GM12864 (cell line): ENCODE data around the gene MIA2.
"Not testable (repeated sequence)": the region's sequence is repeated elsewhere in the genome, so short reads cannot be mapped to it uniquely, and the experiment has no call there.

Experiments used
- DNase-seq: peaks from one replicate; pipeline ENCODE4 v3.0.0-alpha.2; 2011; ENCODE audit warnings: low read depth
- H3K4me3 ChIP-seq: 2 replicates; pipeline ENCODE4 v1.5.1; 2011; ENCODE audit warnings: mild to moderate bottlenecking, low read depth, low read length, control low read depth
- TF ChIP-seq, protein P1 (sequence below): IDR thresholded peaks from 2 replicates; pipeline ENCODE4 v1.5.1; 2011; ENCODE audit warnings: low read depth, mild to moderate bottlenecking, moderate library complexity, low read length, control low read depth, inconsistent platforms; ENCODE audit errors: missing control alignments

Gene MIA2

DNA sequence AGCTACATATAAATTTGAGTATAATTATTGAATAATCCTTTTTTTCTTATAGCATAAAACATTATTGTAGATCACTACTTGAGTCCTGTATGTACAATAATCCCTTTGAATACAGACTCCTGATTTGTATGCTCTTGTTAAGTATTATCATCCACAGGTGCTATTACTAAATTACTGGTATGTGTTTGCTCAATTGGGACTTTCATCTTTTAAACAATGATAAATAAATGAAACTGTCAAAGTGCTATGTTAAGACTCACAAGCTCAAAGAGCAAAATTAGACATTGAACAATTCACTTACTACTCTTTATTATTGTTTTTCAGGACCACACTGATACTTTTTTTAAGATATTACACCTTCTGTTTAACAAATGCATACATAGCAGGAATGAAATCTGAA is 17.8 kb downstream of the MIA2 start:
- TF ChIP-seq, protein P1, sequence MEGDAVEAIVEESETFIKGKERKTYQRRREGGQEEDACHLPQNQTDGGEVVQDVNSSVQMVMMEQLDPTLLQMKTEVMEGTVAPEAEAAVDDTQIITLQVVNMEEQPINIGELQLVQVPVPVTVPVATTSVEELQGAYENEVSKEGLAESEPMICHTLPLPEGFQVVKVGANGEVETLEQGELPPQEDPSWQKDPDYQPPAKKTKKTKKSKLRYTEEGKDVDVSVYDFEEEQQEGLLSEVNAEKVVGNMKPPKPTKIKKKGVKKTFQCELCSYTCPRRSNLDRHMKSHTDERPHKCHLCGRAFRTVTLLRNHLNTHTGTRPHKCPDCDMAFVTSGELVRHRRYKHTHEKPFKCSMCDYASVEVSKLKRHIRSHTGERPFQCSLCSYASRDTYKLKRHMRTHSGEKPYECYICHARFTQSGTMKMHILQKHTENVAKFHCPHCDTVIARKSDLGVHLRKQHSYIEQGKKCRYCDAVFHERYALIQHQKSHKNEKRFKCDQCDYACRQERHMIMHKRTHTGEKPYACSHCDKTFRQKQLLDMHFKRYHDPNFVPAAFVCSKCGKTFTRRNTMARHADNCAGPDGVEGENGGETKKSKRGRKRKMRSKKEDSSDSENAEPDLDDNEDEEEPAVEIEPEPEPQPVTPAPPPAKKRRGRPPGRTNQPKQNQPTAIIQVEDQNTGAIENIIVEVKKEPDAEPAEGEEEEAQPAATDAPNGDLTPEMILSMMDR, result no peak
- H3K4me3 ChIP-seq, result no peak overlapping the region
- no peak for DNase-seq

DNA sequence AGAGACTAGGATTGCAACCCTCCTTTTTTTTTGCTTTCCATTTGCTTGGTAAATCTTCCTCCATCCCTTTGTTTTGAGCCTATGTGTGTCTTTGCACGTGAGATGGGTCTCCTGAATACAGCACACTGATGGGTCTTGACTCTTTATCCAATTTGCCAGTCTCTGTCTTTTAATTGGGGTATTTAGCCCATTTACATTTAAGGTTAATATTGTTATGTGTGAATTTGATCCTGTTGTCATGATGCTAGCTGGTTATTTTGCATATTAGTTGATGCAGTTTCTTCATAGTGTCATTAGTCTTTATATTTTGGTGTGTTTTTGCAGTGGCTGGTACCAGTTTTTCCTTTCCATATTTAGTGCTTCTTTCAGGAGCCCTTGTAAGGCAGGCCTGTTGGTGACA is 23.7 kb downstream of the MIA2 start:
- DNase-seq, H3K4me3 ChIP-seq: not testable (repeated sequence)

DNA sequence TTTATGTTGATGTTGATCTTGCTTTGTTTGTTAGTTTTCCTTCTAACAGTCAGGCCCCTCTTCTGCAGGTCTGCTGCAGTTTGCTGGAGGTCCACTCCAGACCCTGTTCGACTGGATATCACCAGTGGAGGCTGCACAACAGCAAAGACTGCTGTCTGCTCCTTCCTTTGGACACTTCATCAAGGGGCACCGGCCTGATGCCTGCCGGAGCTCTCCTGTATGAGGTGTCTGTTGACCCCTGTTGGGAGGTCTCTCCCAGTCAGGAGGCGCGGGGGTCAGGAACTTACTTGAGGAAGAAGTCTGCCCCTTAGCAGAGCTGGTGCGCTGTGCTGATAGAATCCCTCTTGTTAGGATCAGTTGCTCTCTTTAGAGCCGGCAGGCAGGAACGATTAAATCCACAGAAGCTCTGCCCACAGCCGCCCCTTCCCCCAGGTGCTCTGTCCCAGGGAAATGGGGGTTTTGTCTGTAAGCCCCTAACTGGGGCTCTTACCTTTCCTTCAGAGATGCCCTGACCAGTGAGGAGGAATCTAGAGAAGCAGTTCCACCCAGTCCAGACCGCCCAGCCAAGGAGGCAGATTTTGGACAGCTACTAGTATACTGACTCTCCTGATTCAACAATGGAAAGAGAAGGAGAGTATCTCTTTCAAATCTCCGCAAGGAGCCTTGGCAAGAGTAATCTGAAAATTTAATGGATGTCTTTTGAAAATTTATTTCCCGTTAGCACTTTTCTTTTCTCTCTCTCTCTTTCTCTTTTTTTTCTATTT is 25.2 kb downstream of the MIA2 start:
- TF ChIP-seq, protein P1, result no peak
- no peak overlapping the region for H3K4me3 ChIP-seq
- no peak for DNase-seq

DNA sequence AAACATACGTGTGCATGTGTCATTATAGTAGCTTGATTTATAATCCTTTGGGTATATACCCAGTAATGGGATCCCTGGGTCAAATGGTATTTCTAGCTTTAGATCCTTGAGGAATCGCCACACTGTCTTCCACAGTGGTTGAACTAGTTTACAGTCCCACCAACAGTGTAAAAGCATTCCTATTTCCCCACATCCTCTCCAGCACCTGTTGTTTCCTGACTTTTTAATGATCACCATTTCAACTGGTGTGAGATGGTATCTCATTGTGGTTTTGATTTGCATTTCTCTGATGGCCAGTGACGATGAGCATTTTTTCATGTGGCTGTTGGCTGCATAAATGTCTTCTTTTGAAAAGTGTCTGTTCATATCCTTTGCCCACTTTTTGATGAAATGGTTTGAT is 26.4 kb downstream of the MIA2 start:
- H3K4me3 ChIP-seq, DNase-seq: not testable (repeated sequence)

DNA sequence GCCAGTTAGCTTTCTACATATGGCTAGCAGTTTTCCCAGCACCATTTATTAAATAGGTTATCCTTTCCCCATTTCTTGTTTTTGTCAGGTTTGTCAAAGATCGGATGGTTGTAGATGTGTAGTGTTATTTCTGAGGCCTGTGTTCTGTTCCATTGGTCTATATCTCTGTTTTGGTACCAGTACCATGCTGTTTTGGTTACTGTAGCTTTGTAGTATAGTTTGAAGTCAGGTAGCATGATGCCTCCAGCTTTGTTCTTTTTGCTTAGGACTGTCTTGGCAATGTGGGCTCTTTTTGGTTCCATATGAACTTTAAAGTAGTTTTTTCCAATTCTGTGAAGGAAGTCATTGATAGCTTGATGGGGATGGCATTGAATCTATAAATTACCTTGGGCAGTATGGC is 28.5 kb downstream of the MIA2 start:
- not testable (repeated sequence) for DNase-seq, H3K4me3 ChIP-seq

DNA sequence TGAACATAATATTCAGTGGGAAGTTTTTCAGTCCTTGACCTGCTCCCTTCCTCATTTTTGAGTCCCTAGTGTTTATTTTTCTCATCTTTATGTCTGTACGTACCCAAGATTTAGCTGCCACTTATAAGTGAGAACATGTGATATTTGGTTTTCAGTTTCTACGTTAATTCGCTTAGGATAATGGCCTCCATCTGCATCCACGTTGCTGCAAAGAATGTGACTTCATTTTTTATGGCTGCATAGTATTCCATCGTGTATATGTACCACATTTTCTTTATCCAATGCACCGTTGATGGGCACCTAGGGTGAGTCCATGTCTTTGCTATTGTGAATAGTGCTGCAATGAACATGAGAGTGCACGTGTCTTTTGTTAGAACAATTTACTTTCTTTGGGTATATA is 30.3 kb downstream of the MIA2 start:
- DNase-seq, result no peak
- TF ChIP-seq, protein P1, result no peak

DNA sequence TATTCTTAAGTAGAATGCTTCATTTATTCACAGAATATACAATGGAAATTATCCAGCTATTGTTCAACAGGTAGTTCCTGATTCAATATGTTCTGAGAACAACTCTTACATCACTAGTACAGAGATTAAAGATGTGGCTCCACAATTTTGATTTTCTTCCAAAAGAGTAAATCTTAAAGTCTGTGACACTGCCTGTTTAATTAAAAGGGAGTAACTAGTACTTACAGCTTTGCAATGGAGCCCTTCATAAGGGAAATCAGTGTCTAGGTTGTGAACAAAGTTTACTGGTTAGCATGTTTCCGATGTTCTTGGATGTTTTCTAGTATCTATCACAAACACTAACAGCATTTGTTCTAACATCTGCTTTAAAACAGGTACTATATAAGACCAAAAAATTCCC is 30.8 kb downstream of the MIA2 start:
- no peak overlapping the region for H3K4me3 ChIP-seq
- DNase-seq, result no peak
- TF ChIP-seq, protein P1, result no peak

More for the DNA sequence above, 30.3 kb downstream of the MIA2 start:
- no peak overlapping the region for H3K4me3 ChIP-seq

DNA sequence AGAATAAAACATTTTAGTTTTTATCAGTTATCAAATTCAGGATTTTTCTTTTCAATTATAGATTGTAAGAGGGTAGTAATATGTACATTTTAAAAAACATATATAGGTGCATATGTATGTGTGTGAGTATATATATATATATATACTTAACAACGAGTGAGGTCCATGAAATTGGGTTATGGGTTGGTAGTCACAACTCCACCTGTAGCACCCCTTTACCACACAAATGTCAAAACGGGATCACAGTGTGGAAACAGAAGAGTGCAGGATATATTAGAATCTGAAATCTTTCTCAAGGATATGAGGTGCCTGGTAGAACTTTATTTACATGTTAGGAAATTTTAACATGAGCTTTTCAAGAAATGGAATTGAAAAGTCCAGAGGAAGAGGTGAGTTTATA is 31.3 kb downstream of the MIA2 start:
- H3K4me3 ChIP-seq, result no peak overlapping the region
- TF ChIP-seq, protein P1, result no peak
- no peak for DNase-seq
